Activated CD8-positive, alpha-beta memory T cell treated with anti-CD3 and anti-CD28 coated beads, Interleukin-2, amount 50 U/mL, for 4 hours (primary cell): ENCODE measurements around the gene ZNF573.
"Not testable (repeated sequence)": the region's sequence is repeated elsewhere in the genome, so short reads cannot be mapped to it uniquely, and the experiment has no call there.

Experiments
- DNase-seq: peaks from one replicate; pipeline ENCODE4 v3.0.0-alpha.2; 2020

The ZNF573 gene

GRCh38 chr19:37779127-37780005, at the start of gene ZNF573:
Gene ZNF573 (minus strand): TSS chr19:37779586. CDS start chr19:37773729, 5,857 bp downstream.
- peak; percentile 73 for DNase-seq

DNA sequence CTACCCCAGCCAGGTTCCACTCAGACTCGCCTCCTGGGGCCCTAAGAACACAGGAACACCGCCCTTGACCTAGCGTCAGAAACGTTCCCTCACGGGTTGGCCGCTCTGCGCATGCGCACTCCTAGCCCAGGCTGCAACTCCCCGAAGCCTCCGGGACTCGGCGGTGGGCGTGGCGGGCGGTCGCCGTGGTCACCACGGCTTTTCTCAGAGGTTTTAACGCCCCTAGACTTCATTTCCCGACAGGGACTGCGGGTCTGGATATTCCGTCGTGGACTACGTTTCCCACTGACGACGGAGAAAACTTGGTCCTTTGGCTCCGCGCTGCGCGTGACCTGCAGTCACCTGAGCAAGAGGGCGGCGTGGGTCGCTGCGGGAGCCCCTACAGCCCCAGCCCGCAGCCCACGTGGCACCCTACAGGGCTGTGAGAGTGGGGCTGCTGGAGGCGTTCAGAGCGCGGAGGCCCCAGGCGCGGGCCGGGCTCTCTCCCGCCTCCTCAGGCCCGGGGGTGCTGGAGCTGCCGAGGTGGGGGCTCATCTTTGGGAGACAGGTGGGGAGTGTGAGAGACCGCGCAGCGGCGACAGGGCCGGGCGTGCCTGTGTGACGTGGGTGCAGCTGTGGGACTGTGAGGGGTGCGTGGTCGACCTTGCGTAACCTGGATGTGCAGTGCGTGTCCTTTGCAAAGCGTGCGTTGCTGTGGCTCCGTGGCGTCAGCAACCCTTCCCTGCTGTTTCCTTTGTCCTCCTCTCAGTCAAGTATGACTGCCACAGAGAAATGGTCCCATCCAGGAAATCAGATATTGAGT, 38.0 kb upstream of the ZNF573 start:
- peak; percentile 22 for DNase-seq

GRCh38 chr19:37815611-37816010, 36.2 kb upstream of the ZNF573 start:
- not testable (repeated sequence) for DNase-seq

DNA sequence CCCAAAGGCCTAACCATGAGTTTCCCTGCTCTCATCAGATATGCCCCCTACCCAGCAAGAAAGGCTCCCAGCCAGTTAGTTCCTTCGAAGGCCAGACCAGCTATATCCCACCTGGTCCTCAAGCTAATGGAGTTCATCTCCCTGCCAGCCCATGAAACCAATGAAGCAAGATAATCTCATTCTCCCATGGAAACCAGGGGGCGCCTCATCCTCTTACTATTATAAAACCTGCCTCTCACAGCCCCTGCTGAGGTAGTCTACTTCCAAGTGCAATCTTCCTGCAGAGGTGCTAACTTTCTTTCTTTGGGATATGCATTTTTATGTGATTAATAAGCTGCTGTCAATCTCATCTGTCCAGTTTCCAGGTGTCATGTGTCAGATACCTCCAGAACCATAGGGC, 34.0 kb upstream of the ZNF573 start:
- no peak for DNase-seq

DNA sequence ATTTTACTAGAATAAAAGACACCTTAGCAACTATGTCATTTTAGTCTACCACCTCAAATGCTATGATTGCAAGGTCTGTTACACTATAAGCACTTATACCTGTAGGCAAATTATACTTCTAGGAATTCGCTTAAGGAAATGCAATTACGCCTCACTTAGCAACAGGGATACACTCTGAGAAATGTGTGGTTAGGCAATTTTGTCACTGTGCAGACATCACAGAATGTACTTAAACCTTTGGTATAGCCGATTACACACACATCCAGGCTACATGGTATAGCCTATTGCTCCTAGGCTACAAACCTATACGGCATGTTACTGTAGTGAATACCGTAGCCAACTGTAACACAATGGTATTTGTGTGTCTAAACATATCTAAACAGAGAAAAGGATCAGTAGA, 30.0 kb upstream of the ZNF573 start:
- DNase-seq = no peak

DNA sequence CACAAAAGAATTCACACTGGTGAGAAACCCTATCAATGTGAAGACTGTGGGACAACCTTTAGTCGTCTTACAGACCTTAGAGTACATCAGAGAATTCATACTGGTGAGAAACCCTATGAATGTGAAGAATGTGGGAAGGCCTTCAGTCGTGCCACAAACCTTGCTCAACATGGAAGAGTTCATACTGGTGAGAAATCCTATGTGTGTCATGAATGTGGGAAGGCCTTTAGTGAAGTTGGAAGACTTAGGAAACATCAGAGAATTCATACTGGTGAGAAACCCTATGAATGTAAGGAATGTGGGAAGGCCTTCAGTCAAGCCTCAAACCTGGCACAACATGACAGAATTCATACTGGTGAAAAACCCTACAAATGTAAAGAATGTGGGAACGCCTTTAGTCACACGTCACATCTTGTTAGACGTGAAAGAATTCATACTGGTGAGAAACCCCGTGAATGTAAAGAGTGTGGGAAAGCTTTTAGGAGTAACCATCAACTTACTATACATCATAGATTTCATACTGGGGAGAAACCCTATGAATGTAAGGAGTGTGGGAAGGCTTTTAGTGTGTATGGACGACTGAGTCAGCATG, 24.0 kb upstream of the ZNF573 start:
- DNase-seq = no peak

DNA sequence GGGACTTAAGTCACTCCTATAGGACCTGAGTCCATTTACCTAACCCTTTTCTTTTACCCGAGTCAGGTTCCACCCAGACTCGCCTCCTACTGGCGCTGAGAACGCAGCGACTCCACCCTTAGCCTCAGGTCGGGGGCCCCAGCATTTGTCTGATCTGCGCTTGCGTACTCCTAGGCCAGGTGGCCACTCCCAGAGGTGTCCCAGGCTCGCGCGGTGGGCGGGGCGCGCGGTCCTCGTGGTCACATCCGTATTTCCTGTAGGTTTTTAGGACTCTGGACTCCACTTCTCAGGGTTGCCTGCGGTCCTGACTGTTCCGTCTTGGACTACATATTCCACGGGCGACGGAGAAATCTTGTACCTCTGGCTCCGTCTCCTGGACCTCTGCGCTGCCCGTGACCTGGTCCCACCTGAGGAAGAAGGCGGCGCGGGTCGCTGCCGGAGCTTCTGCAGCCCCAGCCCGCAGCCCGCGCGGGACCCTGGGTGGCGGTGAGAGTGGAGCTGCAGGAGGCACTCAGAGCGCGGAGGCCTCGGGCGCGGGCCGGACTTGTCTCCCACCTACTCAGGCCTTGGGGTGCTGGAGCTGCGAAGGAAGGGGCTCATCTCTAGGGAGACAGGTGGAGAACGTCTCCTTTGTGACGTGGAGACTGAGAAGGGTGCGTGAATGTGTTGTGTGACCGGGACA, 11.0 kb upstream of the ZNF573 start:
- no peak for DNase-seq

- DNase-seq = no peak
Observed at GRCh38 chr19:37778613-37779126, 716 bp downstream of the ZNF573 start.

DNA sequence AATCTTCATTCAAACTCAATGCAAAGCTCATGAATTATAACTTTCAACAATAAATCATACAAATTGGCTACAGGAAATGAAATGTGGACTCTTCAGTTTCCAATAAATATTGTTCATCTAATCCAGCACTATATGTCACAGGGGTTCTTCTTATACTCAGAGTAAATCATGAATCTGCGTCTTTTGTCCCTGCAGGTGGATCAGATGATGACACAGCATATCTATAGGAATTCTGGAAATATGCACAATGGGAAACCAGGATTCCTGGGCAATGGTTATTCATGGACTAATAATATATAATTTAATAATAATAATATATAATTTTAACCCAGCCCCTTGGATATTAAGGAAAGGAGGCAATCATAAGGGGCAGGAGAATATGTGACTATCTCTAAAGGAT, 8.4 kb downstream of the ZNF573 start:
- no peak for DNase-seq

GRCh38 chr19:37763488-37763887, 15.9 kb downstream of the ZNF573 start:
- no peak for DNase-seq

DNA sequence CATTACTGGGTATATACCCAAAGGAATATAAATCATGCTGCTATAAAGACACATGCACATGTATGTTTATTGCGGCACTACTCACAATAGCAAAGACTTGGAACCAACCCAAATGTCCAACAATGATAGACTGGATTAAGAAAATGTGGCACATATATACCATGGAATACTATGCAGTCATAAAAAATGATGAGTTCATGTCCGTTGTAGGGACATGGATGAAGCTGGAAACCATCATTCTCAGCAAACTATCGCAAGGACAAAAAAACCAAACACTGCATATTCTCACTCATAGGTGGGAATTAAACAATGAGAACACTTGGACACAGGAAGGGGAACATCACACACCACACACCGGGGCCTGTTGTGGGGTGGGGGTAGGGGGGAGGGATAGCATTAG, 21.7 kb downstream of the ZNF573 start:
- DNase-seq = not testable (repeated sequence)

GRCh38 chr19:37738371-37738770, 41.0 kb downstream of the ZNF573 start:
- DNase-seq = no peak

DNA sequence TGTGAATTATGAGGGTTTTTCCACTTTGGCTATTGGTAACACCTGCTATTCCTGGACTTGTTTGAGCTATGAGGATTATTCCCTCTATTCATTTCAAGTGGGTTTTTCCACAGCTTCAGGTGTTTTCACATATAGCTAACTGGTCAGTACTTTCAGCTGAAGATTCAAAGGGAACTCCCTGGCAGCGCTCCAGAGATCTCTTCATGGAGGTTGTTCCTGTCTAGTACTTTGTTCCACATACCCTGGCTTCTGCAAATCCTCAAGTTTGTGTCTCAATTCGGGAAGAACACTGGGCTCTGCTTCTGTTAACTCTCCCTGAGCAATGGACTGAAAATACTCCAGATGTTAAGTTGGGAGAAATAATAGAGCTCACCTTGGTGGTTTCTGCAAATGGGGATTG, 54.2 kb downstream of the ZNF573 start:
- DNase-seq = no peak

DNA sequence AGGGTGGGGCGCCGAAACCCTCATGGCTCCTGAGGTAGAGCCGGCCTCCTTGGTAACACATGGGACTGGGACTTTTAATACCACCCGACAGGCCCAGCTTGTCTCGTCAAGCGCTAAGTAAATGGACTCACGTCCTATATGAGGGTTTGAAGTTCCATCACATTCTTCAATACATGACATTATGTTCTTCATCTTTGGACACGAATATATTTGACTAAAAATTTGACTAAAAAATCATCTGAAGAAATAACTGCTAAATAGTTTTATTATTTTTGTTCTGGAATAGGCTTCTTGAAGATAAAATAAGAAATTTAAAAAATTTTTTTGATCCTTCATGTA, 59.5 kb downstream of the ZNF573 start:
- no peak for DNase-seq

GRCh38 chr19:37719111-37719926, 60.1 kb downstream of the ZNF573 start, which contains the start of gene ZNF607:
Gene ZNF607 (minus strand): TSS chr19:37719761. CDS start chr19:37711618, 8,143 bp downstream.
- peak; percentile 81 for DNase-seq

DNA sequence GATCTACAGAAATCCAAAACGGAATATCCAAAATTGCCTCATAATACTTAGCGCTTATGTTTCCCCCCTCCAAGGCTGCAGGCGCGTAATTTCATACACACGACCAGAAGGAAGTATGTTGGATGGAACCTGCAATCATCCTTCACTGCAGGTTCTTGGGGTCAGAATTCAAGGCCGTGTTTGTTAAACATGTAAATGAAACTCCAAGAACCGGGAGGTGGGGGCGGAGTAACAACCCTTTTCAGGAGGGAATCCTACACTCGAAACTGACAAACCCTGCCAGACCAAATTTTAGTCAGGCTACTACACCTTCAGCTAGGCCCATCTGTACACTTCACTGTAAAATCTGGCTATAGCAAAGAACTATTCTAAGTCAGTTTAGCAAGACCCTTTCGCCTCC, 61.1 kb downstream of the ZNF573 start:
- no peak for DNase-seq

- DNase-seq = no peak
Observed at GRCh38 chr19:37716140-37716539, 63.2 kb downstream of the ZNF573 start.

DNA sequence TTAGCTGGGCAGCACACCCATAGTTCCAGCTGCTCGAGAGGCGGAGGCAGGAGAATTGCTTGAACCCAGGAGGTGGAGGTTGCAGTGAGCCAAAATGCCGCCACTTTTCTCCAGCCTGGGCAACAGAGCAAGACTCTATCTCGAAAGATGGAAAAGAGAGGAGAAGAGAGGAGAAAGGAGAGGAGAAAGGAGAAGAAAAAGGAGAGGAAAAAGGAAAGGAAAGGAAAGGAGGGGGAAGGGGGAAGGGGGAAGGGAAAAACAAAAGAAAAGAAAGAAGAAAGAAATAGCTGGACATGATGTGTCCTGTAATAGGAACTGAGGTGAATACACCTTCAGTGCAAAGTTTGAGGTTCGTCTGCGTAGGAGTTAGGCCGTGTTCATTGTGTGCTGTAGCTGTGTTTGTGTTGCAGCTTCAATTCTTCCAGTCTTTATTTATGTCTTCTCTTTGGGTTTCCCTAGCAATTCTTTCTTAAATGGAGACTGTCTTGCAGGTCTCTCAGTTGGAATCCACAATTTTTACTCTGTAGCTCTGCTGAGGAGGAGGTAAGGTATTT, 73.3 kb downstream of the ZNF573 start:
- no peak for DNase-seq

GRCh38 chr19:37699057-37699456, 80.3 kb downstream of the ZNF573 start:
- no peak for DNase-seq

GRCh38 chr19:37698216-37698615, 81.2 kb downstream of the ZNF573 start:
- DNase-seq = no peak

GRCh38 chr19:37695144-37695899, 84.1 kb downstream of the ZNF573 start:
- DNase-seq = no peak
